EL (cell line): Measurements from ENCODE around the gene DDA1.

Experiments
- DNase-seq: peaks from one replicate; pipeline ENCODE4 v3.0.0-alpha.2; 2016

The DDA1 gene

DNA sequence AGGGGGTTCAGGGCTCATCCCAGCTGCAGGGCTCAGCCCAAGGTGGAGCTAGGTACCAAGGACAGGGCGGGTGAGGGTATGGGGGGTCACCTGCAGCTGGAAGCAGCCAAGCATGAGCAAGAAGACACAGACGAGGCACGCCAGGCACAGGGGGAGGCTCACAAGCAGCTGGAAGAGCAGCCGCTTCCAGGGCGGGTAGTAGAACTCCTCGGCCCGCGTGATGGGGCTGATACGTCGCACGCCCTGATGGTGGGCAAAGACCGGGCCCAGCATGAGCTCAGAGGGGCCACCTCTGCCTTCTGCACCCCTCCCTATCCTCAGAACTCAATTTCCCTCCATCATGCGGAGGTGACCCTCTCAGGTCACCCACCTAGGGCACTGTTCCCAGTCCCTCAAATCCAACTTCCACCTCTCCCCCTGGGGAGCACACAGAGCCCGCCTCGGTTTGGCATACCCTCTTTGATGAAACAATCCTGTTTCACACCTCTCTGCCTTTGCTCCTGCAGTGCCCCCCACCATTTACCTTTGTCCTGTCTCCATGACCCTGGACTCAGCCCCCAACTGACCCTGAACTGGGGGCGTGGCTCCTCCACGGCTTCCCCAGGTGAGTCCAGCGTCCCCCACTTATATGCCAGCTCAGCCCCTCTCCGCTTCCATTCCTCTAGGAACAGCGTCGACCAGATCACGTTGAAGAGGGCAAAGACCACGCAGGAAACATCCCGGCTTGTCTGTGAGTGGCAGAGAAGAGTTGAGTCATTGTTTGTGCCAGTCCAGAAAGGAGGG is 21.1 kb downstream of the DDA1 start:
- DNase-seq, result no peak

DNA sequence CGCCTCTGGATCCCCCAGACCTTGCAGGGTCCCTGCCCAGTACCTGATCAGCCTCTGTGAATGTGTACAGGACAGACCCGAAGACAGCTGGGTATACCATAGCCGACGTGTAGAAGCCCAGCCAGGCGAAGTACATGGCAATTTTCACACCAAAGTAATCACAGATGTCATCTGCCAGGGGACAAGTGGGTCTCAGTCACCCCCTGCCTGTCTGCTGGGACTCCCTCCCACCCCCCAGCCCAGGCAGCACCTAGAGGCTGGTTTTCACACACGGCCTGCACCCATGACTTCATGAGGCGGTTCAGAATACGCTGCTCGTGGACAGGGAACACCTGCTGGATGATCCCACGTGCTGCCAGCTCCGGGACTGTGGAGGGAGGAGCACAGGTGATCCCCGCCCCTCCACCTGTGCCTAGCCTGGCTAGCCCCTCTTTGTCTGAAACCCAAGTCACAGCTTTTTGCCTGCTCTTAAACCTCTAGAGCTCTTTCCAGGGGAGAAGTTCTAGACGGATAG is 21.7 kb downstream of the DDA1 start:
- no peak for DNase-seq

DNA sequence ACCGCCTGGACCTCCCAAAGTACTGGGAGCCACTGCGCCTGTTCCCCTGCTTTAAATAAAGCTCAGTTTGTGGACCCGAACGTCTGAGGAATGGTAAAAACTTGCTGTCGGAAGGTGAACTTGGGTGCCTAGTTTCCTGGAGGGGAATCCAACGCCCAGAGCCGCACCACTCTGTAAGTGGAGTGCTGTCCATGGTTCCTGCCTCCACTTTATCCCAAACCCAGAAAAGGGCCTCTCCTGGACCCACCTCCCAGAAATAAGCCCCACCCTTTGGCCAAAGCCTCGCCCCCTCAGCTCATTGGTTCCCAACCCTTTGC is 23.0 kb downstream of the DDA1 start:
- no peak for DNase-seq

DNA sequence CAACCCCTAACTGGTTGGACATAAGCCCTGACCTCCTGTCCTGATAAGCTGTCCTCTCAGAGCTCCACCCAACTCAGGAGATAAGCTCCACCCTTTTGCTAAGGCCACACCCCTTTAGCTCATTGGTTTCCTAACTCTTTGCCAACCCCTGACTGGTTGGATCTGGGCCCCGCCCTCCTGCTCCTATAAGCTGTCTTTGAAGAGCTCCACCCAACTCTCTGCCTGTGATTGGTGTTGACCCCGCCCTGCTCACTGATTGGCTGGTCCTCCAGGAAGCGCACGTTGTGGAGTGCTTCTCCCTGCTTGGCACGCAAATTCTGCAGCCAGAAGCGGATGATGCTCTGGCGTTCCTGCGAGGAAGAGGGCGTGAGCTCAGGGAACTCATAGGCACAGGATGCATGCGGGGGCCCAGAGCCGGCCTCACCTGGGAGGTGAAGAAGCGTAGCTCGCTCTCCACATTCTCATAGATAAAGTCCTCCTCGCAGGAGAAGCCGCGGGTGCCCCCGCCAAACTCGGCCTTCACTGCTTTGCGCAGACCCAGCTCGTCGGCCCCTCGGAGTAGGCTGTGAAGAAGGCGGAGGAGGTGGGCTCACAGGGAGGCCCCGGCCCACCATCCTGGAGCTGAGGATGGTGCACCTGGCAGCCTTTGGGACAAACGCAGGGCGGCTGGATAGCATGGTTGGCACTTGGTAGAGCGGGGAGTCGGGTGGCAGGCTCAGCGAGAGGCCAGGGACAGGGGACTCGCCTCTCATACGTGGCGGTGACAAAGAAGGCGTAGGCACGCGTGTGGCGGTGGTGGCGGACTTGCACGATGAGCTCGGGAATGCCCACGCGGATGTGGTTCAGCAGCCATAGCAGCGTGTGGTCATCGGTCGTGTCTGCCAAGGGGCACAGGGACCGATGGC is 23.6 kb downstream of the DDA1 start:
- DNase-seq, result peak; percentile 58

DNA sequence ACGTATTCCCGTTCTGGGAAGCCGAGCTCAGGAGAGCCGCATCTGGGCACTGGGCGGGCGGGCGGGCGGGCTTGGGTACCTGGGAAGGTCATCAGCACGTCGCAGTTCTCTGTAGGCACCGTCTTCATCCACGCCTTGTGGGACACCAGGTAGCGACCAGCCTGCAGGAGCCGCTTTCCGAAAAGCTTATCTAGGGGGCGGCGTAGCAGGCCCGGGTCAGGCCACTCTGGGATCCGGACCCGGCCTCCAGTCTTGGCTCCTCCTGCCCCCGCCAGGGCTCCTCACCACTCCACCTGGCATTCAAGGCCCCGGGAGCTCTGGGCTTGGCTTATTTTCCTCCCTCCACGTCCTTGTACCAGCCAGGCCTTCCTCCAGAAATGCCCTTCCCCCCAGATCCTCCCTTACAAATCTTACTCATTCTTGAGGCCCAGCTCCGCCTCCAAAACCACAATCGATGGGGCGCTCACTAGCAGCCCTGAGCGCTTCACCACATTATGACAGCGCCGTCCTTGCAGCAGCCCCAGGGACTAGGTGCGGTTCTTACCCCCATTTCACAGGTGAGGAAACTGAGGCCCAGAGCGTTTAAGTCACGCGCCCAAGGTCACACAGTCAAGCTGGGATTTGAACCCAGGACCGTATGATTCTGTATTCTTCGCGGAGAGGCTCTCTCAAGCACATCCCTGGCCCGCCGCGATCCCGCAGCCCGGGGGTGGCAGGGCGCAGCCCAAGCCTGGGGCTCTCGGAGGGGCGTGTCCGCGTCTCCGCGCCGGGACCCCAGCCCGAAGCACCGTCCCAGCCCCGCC is 24.4 kb downstream of the DDA1 start:
- peak; percentile 87 for DNase-seq

DNA sequence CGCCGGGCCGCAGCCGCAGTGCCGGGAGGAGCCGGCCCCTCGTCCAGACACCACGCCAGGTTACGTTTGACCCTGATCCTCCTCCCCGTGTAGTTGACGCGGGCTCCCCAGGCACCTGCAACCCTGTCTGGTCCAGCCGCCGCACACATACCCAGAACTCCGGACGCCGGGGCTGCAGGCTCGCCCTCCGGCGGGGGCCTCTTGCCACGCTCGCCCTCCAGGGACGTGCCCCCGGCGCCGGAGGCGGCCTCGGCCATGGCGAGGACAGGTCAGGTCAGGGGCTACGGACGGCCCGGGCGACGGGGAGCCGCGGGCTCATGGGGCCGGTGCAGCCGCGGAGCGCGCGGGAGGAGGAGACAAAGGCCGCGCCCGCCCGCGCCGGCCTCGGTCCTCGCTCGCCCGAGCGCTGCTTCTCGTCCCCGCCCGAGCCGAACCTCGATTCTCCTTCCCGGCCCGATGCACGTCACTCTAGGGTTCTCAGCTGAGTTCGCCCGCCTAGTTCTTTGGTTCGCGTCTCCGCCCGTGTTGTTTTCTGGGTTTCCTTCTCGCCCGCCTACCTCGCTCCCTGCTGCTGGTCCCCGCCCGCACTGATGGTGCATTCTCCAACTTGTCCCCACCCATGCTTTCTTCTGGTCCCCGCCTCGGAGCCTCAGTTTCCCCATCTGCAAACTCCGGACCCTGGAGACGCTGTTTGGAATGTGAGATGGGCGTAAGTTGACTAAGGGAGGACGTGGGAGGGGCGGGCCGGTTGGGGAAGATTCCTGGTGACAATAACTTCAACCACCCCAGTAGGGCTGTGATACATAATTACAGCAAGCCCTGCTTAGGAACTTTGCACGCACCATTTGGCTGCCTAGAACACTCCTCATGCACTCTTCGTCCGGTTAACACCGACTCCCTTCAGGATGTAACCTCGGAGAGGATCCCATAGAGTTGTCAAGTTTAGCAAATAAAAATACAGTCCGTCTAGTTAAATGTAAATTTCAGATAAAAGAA is 25.3 kb downstream of the DDA1 start, which contains the start of gene ANO8:
ANO8 (minus strand) TSS at position 442 of the 996 bp plus-strand sequence; CDS start at position 257, 185 bp downstream.
- peak; percentile 98 for DNase-seq

DNA sequence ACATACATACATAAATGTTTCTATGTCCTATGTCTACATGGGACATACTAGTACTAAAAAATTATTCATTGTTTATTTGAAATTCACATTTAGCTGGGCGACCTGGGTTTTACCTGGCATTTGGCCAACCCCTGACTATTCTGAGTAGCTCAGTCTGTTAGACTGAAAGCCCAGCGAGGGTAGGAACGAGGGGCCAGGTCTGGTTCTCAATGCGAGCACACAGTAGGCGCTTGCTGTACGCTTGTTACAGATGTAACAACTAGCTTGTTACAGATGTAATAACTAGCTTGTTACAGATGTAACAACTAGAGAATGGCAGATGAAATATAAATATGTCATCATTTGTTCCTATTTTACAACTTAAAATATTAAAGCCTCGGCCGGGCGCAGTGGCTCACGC is 26.2 kb downstream of the DDA1 start:
- no peak for DNase-seq

DNA sequence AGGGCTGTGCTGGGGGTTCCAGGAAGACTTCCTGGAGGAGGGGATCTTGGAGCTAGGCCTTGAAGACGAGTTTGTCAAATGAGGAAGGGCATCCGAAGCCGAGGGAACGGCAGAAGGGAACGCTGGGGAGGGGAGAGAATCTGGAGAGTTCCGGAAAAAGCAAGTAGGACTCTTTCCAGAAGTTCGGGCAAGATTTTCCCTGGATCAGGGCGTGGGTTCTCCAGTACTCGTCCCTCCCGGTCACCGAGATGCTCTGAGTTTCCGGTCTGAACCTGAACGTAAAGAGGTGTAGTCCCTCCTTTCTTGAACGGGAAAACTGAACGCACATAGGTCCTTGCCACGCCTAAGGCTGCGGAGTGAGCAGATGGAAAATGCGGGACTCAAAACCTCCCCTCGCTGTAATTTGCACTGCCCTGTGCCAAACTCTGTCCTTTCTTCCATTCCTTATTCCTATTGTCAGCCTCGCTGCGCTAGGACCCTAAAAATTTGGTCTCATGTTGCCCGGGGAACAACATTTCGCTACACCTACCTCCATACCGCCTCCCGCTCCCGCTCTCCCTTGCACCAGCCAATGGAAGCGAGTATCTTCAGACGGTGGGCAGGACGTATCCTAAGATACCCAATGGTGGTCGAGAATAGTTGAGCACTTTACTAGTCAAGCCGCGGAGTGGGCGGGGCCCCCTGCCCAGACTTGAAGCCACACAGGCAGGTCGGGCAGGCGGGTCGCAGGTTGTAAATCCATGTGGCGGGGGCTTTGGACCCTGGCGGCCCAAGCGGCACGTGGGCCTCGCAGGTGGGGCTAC is 27.7 kb downstream of the DDA1 start, which contains the start of gene GTPBP3:
GTPBP3 (plus strand) TSS at position 682 of the 803 bp plus-strand sequence; CDS start at position 741, 59 bp downstream.
- peak; percentile 99 for DNase-seq

DNA sequence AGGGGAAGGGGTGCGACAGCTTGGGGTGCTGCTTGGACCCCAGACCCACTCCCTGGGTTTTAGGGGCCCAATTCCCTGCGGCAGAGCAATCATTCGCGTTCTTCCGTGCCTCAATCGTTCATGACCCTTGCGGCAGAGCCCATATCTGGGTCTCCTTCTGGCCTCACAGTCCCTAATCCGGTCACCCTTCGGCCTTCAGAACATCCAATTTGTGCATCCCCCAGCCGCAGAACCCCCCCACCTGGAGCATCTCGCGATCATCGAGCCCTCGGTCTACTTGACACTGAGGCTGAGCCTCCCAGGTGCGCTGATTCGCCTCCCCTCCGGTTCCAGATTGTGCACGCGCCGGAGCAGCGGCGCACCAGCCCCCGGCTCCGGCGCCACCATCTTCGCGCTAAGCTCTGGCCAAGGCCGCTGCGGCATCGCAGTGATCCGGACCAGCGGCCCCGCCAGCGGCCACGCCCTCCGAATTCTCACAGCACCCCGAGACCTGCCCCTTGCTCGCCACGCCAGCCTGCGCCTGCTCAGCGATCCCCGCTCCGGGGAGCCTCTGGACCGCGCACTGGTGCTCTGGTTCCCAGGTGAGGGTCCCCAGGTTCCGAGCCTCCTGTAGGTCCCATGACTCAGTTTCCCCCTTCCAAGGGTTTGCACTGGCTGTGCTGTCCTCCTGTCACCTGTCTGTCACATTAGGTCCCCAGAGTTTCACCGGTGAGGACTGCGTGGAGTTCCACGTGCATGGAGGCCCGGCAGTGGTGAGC is 28.5 kb downstream of the DDA1 start:
- DNase-seq, result peak; percentile 46

DNA sequence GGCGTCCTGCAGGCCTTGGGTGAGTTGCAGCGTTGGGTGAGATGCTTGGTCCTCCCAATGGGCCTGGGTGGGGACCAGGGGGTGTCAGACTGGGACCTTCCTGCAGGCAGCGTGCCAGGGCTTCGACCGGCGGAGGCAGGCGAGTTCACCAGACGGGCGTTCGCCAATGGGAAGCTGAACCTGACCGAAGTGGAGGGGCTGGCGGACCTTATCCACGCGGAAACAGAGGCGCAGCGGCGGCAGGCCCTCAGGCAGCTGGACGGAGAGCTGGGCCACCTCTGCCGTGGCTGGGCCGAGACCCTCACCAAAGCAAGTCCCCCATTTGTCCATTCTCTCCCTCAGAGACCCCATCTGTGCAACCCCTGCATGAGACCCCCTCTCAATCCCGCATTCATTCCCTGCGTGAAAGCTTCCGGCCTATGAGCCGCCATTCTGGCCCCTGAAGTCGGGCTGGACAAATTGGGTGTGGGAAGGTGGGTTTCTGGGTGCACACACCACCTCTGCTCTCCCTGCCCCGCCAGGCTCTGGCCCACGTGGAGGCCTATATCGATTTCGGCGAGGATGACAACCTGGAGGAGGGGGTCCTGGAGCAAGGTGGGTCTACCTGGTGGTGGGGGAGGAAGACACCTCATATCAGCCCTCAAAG is 29.2 kb downstream of the DDA1 start:
- no peak for DNase-seq

DNA sequence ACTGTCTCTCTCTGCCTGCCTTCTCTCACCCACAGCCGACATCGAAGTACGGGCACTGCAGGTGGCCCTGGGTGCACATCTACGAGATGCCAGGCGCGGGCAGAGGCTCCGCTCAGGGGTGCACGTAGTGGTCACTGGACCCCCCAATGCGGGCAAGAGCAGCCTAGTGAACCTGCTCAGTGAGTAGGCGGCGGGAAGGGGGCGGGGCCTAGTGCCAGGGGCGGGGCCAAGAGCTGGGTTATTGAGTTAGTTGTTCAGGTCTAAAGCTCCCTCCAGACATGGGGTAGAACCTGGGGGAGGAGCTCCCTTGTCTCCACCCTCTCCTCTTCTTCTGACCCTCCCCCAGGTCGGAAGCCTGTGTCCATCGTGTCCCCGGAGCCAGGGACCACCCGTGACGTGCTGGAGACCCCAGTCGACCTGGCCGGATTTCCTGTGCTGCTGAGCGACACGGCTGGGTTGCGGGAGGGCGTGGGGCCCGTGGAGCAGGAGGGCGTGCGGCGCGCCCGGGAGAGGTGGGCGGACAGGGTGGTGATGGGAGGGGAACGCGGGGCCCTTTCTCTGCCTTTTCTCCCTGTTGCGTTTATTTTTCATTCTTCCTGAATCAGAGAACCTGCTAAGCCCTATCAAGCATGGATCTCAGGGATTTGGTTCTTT is 29.9 kb downstream of the DDA1 start:
- DNase-seq, result no peak

DNA sequence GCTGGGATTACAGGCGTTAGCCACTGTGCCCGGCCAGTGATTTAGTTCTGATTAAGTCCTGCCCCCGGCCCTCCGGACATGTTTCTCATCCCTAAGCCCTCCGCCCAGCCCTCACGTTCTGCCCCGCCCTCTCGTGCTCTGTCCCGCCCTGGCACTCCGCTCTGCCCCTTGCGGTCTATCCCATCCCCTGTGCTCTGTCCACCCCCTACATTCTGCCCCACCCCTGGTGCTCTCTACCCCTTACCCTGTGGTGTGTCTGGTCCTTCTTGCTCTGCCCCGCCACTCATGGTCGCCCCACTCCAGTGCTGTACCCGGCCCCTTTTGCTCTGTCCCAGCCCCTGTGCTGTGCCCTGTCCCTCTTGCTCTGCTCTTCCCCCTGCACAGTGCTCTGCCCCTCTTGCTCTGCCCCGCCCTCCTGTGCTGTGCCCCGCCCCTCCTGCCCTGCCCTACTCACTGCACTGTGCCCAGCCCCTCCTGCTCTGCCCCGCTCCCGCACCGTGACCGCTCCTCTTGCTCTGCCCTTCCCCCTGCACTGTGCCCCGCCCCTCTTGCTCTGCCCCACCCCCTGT is 31.0 kb downstream of the DDA1 start:
- no peak for DNase-seq

DNA sequence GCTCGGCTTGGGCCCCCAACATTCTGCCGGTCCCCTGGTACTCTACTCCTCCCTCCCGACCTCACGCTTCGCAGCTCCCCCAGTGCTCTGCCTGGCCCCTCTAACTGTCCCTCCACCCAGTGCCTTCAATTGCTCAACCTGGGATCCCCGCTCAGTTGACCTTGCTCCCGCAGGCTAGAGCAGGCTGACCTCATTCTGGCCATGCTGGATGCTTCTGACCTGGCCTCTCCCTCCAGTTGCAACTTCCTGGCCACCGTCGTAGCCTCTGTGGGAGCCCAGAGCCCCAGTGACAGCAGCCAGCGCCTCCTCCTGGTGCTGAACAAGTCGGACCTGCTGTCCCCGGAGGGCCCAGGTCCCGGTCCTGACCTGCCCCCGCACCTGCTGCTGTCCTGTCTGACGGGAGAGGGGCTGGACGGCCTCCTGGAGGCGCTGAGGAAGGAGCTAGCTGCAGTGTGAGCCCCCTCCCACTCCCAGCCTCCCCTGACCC is 31.6 kb downstream of the DDA1 start:
- no peak for DNase-seq

DNA sequence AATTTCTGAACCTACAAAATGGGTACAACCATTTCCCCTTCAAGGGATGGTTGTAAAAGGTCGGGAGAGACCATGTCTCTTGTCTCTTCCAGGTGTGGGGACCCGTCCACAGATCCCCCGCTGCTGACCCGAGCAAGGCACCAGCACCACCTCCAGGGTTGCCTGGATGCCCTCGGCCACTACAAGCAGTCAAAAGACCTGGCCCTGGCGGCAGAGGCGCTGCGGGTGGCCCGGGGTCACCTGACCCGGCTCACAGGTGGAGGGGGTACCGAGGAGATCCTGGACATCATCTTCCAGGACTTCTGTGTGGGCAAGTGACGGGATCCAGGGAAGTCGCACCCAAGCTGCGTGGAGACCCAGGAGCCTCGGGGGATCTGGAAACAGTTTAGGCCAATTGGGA is 32.0 kb downstream of the DDA1 start:
- no peak for DNase-seq

DNA sequence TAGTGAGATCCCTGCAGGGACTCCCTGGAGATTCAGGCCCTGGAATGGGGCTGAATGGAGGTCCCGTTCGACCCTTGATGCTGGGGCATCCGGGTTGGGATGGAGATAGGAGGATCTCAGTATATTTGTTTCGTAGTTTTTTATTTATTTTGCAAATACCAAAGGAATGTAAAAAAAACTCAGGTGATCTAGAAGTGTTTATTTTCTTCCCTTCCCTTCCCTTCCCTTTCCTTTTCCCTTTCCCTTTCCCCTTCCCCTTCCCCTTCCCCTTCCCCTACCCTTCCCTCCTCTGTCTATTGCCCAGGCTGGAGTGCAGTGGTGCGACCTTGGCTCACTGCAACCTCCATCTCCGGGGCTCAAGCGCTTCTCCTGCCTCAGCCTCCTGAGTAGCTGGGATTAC is 32.5 kb downstream of the DDA1 start:
- no peak for DNase-seq

DNA sequence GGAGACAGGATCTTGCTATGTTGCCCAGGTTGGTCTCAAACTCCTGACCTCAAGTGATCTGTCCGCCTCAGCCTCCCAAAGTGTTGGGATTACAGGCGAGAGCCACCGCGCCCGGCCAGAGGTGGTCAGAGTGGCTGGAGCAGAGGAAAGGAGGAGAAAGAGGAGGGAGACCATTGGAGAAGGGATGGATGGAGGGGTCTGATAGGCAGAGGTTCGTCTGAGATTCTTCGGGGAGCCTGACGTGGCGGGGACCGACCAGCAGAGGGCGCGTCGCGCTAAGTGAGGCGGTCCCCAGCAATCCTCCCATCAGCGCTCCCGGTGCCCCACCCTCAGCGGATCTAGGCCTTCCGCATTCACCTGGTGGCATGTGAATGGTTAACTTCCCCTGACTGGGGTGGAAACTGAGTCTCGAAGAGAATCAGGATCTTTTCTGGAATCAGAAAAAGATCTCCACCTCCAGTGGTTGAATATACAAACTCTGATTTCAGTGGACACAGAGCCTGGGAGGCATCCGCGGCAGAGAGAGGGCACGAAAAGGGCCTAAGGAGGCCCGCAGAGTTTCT is 36.8 kb downstream of the DDA1 start:
- peak; percentile 57 for DNase-seq

DNA sequence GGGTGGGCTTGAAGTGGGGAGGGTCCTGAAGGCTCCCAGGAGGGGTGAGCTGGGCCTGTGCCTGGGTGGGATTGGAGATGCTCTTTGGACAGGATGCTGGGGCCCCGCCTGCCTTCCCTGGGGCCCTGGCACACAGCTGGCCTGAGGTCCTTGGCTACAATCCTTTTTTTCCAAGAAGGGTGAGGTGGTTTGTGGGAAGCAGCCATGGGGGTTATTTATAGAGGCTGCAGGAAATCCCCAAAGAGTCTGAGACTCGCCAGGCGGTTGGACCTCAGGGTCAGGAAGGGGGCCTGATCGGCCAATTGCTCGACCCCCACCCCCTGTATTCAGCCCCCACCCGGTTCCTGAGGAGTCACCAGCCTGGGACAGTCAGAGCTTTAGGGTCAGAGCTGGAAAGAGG is 38.0 kb downstream of the DDA1 start:
- no peak for DNase-seq

DNA sequence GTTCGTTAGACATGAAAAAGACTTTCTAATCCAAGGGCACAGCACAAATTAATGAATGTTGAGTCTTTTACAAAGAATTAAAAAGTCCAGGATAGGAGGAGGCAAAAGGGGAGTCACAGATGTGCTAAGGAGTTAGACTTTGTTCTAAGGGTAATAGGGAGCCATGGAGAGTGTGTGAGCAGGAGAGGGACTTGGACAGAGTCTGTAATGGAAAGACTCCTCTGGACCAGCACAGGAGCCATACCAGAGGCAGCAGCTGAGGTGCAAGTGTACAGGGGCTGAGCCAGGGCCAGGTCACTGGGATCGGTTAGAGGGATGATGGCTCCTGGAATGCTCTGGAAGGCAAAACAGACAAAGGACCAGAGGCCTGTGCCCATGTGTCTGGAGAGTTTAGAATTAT is 38.5 kb downstream of the DDA1 start:
- no peak for DNase-seq
